HG02642 (cell line): ENCODE data around the gene CDH20.
A peak's percentile ranks its signal among the peaks of the same experiment; 100 is the strongest.

Experiments used
- ATAC-seq: cut with Tn5 transposase; IDR thresholded peaks from one replicate; pipeline ENCODE4 v1.9.1; 2021; ENCODE audit warnings: mild to moderate bottlenecking; ENCODE audit not compliant: unreplicated experiment, poor library complexity

The CDH20 gene

GRCh38 chr18:61556862-61557261, 223.6 kb downstream of the CDH20 start:
- ATAC-seq = no peak

DNA sequence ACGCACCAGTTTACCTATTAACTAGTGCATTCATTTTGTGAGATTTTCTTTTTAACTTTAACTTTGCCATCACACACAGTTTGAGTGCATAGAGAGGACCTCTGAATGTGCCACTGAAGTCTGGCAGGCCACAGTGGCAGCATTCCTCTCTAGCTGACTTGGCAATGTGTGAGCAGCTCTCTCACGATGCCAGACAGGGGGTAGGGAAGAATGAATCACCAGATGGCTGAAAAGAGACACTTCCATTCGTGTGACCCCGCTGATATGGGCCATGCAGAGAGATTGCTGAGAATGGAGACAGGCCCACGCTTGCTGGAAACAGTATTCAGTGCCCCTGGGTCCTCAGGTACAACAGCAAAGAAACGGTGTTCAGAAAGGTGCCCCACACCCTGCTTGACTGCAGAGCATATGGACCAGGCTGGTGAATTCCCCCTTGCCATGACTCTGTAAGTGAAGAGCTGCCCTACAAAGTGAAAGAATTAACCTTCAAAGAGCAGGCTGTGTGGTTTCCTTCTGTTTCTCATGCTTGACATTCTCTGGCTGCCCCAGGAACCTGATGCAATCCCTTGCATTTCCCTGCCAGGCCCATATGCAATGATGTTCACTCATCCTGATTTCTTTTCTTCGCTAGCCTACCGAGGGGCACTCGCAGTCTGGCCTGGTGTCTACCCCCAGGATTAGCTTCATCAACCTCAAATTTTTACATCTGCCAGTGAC, 236.1 kb downstream of the CDH20 start:
- no peak for ATAC-seq

GRCh38 chr18:61570070-61570469, 236.8 kb downstream of the CDH20 start:
- ATAC-seq = no peak

DNA sequence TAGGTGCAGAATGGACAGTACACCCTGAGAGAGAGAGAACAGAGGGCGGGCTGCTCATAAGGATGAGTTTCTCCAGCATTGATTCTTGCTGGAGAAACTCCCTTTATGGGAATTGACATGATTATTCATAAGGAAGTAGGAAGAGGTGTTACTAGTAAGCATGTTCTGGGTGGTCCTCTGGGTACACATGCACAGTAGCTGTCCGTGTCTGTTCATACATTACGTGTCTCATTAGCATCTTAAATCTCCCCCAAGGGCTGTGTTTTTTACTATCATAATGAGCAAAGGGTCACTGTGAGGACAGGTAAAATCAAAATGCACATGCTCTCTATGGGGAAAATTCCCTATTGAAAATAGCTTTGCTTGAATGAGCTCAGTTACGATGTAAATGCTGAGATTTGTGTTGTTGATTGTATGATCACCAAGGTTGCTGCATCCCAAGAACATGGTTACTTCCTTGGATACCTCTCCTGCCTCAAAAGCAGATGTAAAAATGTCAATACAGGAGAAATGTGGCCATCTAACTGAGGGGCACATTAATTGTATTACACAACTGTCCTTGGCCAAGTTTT, 238.9 kb downstream of the CDH20 start:
- no peak for ATAC-seq

DNA sequence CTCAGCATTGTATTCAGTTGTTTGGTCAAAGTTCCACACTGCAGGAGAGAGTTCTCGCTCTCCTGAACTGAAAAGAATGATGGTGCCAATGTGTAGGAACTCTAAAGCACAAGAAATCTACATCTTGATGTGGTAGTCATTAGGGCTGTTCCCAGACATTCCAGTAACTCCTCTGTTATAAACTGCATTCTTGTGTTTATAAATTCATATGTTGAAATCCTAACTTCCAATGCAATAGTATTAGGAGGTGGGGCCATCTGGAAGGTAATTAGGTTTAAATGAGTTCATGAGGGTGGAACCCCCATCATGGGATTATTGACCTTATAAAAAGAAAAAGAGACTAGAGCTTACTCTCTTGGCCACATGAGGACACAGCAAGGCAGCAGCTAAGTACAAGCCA, 239.6 kb downstream of the CDH20 start:
- ATAC-seq = no peak

- ATAC-seq = no peak
Measured at GRCh38 chr18:61574665-61575064, 241.4 kb downstream of the CDH20 start.

GRCh38 chr18:61575419-61575818, 242.2 kb downstream of the CDH20 start:
- ATAC-seq = no peak

GRCh38 chr18:61578846-61579245, 245.6 kb downstream of the CDH20 start:
- no peak for ATAC-seq

- ATAC-seq = no peak
Measured at GRCh38 chr18:61579581-61579980, 246.4 kb downstream of the CDH20 start.

- no peak for ATAC-seq
Measured at GRCh38 chr18:61580046-61580445, 246.8 kb downstream of the CDH20 start.

DNA sequence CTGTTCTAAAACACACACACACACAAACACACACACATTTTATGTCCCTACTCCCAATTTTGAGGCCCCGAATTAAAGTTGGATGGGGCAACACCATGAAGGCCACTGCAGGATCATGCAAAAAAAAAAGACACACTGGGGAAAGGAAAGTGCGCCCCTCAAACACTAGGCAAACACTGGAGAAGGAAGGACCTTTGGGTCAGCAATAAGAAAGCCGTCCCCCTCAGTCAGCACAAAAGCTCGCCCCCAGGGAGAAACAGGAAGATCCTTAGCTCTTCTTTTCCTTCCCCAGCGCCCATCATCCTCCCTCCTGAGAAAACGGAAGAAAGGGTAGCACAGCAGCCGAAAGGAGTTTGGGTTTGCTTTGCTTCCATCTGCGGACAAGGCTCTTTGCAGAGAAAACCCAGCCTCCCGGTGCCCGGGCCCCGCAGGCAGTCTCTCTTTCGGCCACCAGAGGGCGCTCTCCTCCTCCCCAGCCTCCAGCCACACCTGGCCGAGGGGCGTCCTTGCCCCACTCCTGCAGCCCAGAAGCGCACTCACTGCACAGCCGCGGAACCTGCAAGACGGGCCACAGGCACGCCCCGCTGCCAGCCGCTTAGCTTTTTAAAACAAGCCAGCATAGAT, 248.5 kb downstream of the CDH20 start:
- peak; percentile 98 for ATAC-seq

DNA sequence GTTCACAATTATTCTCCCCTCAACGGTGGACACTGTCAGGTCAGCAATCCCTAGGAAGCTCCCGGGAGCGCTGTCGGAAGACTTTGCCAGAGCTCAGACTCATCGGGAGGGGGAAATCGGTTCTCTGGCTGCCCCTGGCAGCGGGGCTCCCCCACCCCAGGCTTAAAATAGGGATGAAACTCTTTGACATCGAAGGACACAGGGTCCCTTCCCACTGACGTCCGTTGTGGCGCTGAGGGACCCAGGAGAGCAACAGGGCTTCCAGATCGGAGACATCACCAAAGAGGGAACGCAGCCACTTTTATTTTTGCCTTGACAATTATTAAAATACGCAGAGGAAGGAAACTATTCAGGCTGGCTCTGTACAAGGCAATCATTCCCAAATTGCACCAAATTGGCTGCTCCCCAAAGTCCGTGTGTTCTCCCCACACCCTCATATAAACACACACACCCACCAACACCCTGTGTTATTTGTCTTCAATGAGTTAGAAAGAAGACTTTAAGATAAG, 249.0 kb downstream of the CDH20 start:
- ATAC-seq = peak; percentile 7

GRCh38 chr18:61583548-61583947, 250.3 kb downstream of the CDH20 start:
- no peak for ATAC-seq

- ATAC-seq = no peak
Measured at GRCh38 chr18:61587865-61588264, 254.6 kb downstream of the CDH20 start.

GRCh38 chr18:61589053-61589723, 256.0 kb downstream of the CDH20 start:
- ATAC-seq = no peak

- no peak for ATAC-seq
Measured at GRCh38 chr18:61589724-61590065, 256.5 kb downstream of the CDH20 start.

DNA sequence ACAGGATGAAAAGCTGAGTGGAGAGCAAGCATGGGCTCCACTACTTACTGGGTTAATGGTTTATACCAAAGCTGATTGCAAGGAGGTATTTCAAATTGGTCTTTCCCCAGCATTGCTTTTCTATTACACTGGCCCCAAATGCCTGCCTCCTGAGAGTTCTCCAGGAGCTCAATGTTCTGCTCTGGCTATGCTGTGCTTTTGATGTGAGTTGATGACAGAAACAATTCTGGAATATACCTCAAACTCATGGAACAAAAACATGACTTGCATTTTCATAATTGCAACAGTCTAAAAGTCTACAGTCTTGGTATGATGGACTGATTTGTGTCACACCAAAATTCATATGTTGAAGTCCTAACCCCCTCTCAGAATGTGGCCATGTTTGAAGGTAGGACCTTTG, 258.0 kb downstream of the CDH20 start:
- ATAC-seq = no peak

DNA sequence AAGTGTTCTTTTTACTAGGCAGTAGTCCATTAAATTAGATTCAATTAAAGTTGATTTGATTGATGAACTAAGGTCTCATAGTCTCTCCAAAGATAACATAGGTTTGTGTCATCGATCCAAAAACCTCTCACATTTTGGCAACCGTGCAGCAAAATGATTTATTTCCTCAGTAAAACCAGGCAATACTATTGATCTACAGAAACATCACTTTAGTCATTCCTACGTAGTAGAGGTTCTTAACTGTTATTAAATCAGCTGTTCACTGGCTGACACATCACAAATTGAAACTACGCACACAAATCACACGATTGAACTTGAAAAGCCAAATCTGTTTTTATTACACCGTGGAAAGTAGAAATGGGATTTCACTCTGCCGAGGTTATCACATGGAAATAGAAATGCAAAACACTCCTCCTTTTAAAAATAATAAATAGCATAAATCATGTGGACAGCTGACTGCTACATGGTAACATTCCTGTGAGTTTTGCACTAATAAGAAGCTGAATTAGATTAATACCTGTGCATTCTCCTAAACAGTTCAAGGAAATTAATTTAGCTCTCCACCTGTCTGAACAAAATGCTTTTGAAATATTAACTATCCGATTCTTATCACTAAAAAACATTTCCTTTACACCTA, 262.5 kb downstream of the CDH20 start:
- no peak for ATAC-seq

DNA sequence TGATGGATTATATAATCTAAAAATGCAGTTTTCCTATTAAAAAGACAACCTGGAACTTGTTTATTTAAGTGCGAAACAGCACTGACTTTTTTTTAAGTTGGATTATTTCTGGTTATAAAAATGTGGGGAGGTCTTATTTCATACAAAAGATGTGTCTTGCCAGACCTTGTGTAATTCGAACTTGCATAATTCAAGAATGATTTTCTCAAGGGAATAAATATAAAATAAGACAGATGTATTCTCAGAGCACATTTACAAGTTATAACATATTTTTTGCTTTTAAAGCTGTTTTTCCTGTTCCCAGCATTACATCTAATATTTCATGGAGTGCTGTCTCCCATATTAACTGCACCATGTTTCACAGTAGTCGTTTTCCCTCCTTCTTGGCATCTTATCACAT, 263.1 kb downstream of the CDH20 start:
- ATAC-seq = no peak

- ATAC-seq = no peak
Measured at GRCh38 chr18:61597316-61597715, 264.1 kb downstream of the CDH20 start.

DNA sequence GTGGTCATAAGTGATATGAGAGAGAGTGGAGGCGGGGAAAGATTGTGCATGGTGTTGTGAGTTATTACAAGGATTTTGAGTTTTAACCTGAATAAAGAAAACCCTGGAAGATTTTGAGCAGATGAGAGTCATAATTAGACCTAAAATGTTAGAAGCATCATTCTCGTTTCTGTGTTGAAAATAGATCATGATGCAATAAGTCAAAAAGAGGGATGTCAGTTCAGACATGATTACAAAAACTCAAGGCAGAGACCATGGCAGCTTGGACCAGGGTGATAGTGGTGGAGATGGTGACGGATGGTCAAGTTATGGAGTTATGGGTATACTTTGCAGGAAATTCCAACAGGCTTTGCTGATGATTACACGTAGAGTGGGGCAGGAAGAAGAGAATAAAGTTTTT, 267.2 kb downstream of the CDH20 start:
- ATAC-seq = no peak
